Measurements from ENCODE around the gene CYREN. TPM values are rescaled to one million over a fixed set of nuclear protein-coding genes. Genes with fewer than 3 reads are reported as not detected.
"Not testable (repeated sequence)": the region's sequence is repeated elsewhere in the genome, so short reads cannot be mapped to it uniquely, and the experiment has no call there.

CYREN gene
- total RNA-seq, 4 donors from 2014 or later = 4.1 to 47.4 (median 27.7) TPM

GRCh38 chr7:135143885-135144668 lies 26.4 kb downstream of the CYREN start:
- Histone ChIP-seq H3K4me1 (no peaks in the 10 kb centered on the region), H3K27ac (peak overlapping the region in 1 of 2 donors; percentile 19), H3K4me3 (no peak overlapping the region), H3K36me3 (no peaks in the 10 kb centered on the region), H3K27me3 (no peaks in the 10 kb centered on the region), H3K9me3 (no peaks in the 10 kb centered on the region)
- intact Hi-C loops (cut with DNase I; ENCODE audit: low total_unique reads) = no loop called here
- no peak for TF ChIP-seq CTCF (IDR thresholded peaks at IDR 0.05)
- no peak for TF ChIP-seq POLR2A (IDR thresholded peaks at IDR 0.05)
- peak in 1 of 2 donors; percentile 16 for DNase-seq

- H3K27ac ChIP-seq = no peak overlapping the region
- H3K36me3 ChIP-seq = no peaks in the 10 kb centered on the region
- H3K4me1 ChIP-seq = no peaks in the 10 kb centered on the region
- no peak overlapping the region for H3K4me3 ChIP-seq
- TF ChIP-seq POLR2A (IDR thresholded peaks at IDR 0.05) (no peak), CTCF (IDR thresholded peaks at IDR 0.05) (no peak)
- peaks cover 0 to 6% of the 10 kb centered on the region in 2 donors for H3K9me3 ChIP-seq
- no peaks in the 10 kb centered on the region for H3K27me3 ChIP-seq
- intact Hi-C loops (cut with DNase I; ENCODE audit: low total_unique reads) = no loop called here
- no peak for DNase-seq
These were observed 40.9 kb downstream of the CYREN start for GRCh38 chr7:135129579-135129978.

- intact Hi-C loops (cut with DNase I; ENCODE audit: low total_unique reads) = no loop called here
- Histone ChIP-seq H3K4me1 (no peaks in the 10 kb centered on the region), H3K36me3 (no peaks in the 10 kb centered on the region), H3K27ac (no peak overlapping the region), H3K27me3 (no peaks in the 10 kb centered on the region), H3K4me3 (no peak overlapping the region), H3K9me3 (peaks cover 0 to 6% of the 10 kb centered on the region in 2 donors)
- no peak for TF ChIP-seq CTCF (IDR thresholded peaks at IDR 0.05)
- no peak for TF ChIP-seq POLR2A (IDR thresholded peaks at IDR 0.05)
- DNase-seq = no peak
These were observed 41.6 kb downstream of the CYREN start for GRCh38 chr7:135128931-135129330.

GRCh38 chr7:135124631-135125030 lies 45.9 kb downstream of the CYREN start:
- H3K4me1 ChIP-seq; H3K4me3 ChIP-seq; DNase-seq; H3K27me3 ChIP-seq; H3K9me3 ChIP-seq; H3K36me3 ChIP-seq; H3K27ac ChIP-seq; intact Hi-C loops (cut with DNase I; ENCODE audit: low total_unique reads): not testable (repeated sequence)

- H3K4me1 ChIP-seq = no peaks in the 10 kb centered on the region
These were observed 48.6 kb downstream of the CYREN start for GRCh38 chr7:135121868-135122267.

More at GRCh38 chr7:135121868-135122267, 48.6 kb downstream of the CYREN start:
- intact Hi-C loops (cut with DNase I; ENCODE audit: low total_unique reads) = no loop called here
- Histone ChIP-seq H3K27me3 (no peaks in the 10 kb centered on the region), H3K36me3 (no peaks in the 10 kb centered on the region), H3K27ac (no peak overlapping the region), H3K9me3 (no peaks in the 10 kb centered on the region), H3K4me3 (no peak overlapping the region)
- DNase-seq = no peak
- no peak for TF ChIP-seq POLR2A (IDR thresholded peaks at IDR 0.05)
- no peak for TF ChIP-seq CTCF (IDR thresholded peaks at IDR 0.05)
